Activated CD8-positive, alpha-beta memory T cell treated with anti-CD3 and anti-CD28 coated beads for 4 hours (primary cell): Measurements from ENCODE around the gene ATP5F1B.
"Not testable (repeated sequence)": the region's sequence is repeated elsewhere in the genome, so short reads cannot be mapped to it uniquely, and the experiment has no call there.

Experiments
- DNase-seq, 2 donors: peaks; one replicate each; pipeline ENCODE4 v3.0.0-alpha.2; 2020; ENCODE audit warnings: low read depth in 2 of 2

The ATP5F1B gene

GRCh38 chr12:56645717-56646446, at the start of gene ATP5F1B:
TSS of gene ATP5F1B (minus strand) at chr12:56645984. CDS start at chr12:56645963, 21 bp downstream.
- peak; percentile 76 to 86 for DNase-seq

GRCh38 chr12:56694161-56694560, 48.4 kb upstream of the ATP5F1B start:
- DNase-seq: no peak

- no peak for DNase-seq
These were observed 43.0 kb upstream of the ATP5F1B start for GRCh38 chr12:56688846-56689109.

GRCh38 chr12:56688129-56688845, 42.5 kb upstream of the ATP5F1B start, which contains the start of gene PTGES3:
TSS of gene PTGES3 (minus strand) at chr12:56688284. CDS start at chr12:56687999, 285 bp downstream.
- peak; percentile 92 to 96 for DNase-seq

- DNase-seq: peak; percentile 35 to 38
These were observed 41.7 kb upstream of the ATP5F1B start for GRCh38 chr12:56687223-56688128.

GRCh38 chr12:56684745-56685359, 39.1 kb upstream of the ATP5F1B start:
- DNase-seq: no peak

- DNase-seq: no peak
These were observed 36.5 kb upstream of the ATP5F1B start for GRCh38 chr12:56682323-56682722.

- no peak for DNase-seq
These were observed 34.2 kb upstream of the ATP5F1B start for GRCh38 chr12:56679883-56680575.

- no peak for DNase-seq
These were observed 33.1 kb upstream of the ATP5F1B start for GRCh38 chr12:56678852-56679251.

GRCh38 chr12:56677680-56678079, 31.9 kb upstream of the ATP5F1B start:
- no peak for DNase-seq

- DNase-seq: no peak
These were observed 31.2 kb upstream of the ATP5F1B start for GRCh38 chr12:56676851-56677580.

GRCh38 chr12:56671608-56672007, 25.8 kb upstream of the ATP5F1B start:
- DNase-seq: no peak

- DNase-seq: no peak
These were observed 25.1 kb upstream of the ATP5F1B start for GRCh38 chr12:56670836-56671235.

- no peak for DNase-seq
These were observed 22.3 kb upstream of the ATP5F1B start for GRCh38 chr12:56668197-56668457.

GRCh38 chr12:56661979-56662638, 16.3 kb upstream of the ATP5F1B start:
- DNase-seq: no peak

- DNase-seq: no peak
These were observed 15.8 kb upstream of the ATP5F1B start for GRCh38 chr12:56661560-56661959.

- no peak for DNase-seq
These were observed 13.1 kb upstream of the ATP5F1B start for GRCh38 chr12:56658921-56659320.

GRCh38 chr12:56657416-56658379, 11.9 kb upstream of the ATP5F1B start:
- DNase-seq: no peak

GRCh38 chr12:56653781-56654180, 8.0 kb upstream of the ATP5F1B start:
- not testable (repeated sequence) for DNase-seq
